HG03097 (cell line): ENCODE data around the gene CAMSAP2.

Source experiments
- ATAC-seq: cut with Tn5 transposase; IDR thresholded peaks from one replicate; pipeline ENCODE4 v1.9.1; 2021; ENCODE audit not compliant: unreplicated experiment, low FRiP score

Gene CAMSAP2

GRCh38 chr1:200895801-200896530, 157.3 kb downstream of the CAMSAP2 start:
- ATAC-seq = peak; percentile 49

DNA sequence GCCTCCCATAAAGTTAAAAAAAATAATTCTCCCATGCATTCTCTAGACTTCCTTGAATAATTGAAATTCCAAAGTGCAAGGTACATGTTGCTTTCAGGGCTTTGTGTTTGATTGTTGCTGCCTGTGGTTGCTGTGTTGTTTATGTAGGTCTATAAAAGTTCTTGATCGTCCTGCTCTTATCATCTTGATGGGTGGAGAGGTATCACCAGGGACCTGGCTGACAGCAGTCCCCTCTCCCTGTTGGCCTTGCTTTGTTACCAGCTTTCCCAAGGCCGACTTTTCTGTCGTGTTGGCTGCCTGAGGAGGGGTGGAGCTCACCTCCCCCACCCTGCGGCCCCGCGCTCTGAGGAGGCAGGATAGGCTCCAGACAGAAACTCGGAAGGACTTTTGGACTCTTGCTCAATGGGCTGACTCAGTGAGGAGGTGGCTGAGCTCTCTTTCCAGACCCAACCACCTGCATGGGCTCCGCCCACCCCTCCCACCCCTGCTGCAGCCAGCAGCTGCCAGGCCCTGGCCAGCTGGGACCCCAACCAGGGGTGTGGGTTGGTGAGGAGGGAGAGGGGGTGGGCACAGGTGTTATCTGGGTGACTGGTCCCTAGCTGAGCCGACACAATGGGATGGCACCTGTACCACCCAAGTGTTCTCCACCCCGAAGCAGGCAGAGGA, 158.0 kb downstream of the CAMSAP2 start:
- no peak for ATAC-seq

DNA sequence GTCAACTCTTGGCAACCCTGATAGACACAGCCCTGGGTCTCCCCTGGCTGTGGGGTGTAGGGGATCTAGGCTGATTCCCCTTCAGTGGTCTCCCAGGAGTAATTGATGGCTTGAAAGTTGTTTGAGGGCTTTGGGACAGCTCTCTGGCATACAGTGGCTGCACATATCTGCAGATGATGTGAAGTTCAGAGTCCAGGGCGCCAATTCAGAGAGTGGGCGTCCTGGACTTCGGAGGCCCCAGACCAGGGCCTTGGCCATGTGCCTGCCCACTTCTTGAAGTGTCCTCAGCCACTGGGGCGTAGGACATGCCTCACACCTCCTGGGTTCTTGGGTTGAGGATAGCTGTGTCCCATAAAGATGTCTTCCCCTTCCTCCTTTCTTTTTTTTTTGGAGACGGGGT, 158.6 kb downstream of the CAMSAP2 start:
- ATAC-seq = no peak

DNA sequence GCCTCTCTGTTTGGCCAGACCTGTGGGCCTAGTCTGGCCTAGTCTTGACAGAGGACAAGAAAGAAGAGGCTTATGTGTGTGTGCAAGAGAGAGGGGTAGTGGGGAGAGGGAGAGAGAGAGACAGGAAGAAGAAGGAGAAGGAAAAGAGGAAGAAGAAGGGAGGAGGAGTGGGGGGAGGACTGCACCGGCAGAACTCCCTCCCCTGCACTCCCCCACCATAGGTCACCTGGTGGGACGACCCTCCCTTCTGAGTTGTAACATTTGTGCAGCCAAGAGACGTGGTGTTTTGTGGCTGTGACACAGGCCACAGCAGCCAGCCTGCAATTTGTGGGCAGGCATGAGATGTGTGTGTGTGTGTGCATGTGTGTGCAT, 160.3 kb downstream of the CAMSAP2 start:
- ATAC-seq = no peak

DNA sequence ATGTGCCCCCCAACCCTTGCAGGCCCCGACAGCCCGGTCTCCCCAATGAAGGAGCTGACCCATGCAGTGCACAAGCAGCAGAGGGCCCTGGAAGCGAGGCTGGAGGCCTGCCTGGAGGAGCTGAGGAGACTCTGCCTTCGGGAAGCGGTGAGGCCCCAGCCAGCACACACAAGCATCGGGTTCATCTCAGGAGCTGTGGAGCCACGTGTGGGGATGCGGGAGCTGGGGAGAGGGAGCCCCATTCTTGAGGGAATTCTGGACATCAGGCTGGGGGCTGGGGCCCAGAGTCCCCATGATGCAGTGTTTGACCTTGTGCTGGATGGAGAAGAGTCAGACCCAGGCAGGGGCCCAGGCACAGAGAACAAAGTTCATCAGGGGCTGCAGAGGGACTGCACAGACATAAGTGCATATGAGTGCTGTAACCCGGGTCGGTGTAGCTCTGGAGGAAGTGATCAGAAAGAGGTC, 160.8 kb downstream of the CAMSAP2 start:
- no peak for ATAC-seq

DNA sequence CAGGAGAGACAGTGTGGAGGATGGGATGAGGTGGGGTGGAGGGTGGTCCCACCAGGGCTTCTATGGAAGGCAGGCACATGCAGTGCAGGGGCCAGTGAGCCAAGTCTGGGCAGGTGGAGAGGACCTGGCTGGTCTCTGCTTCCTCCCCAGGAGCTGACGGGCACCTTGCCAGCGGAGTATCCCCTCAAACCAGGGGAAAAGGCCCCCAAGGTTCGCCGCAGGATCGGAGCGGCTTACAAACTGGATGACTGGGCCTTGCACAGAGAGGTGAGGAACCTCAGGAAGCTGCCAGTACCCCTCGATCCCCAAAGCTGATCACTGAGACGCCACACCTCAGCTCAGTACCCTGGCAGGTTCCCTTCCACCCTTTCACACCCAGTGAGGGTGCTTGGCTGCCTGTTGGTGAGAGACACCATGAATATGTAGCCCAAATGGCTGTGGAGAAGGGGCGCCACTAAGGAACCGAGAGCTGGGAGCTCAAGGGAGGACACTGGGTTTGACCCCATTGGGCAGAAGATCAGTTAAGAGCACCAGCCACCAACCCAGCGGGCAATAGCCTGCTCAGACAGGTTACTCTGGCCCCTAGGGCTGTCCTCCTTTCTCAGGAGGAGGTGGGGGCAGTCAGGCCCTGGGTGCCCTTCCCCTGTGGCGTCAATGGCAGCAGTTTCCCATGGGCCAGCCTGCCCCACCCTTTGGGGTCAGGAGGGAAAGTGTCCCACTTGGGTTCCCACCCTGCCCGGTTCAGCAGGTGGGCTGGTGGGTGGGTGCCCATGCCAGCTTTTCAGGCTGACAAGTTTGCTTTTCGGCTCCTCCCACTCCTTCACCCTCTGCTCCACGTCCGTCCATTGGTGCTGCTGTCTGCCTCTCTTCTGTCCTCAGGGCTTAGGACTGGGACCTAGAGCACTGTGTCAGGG, 161.5 kb downstream of the CAMSAP2 start:
- ATAC-seq = no peak

- no peak for ATAC-seq
Measured at GRCh38 chr1:200900877-200901276, 162.2 kb downstream of the CAMSAP2 start.

- ATAC-seq = no peak
Measured at GRCh38 chr1:200901350-200901749, 162.7 kb downstream of the CAMSAP2 start.

- no peak for ATAC-seq
Measured at GRCh38 chr1:200901796-200902444, 163.2 kb downstream of the CAMSAP2 start.

- no peak for ATAC-seq
Measured at GRCh38 chr1:200903793-200904192, 165.1 kb downstream of the CAMSAP2 start.

- no peak for ATAC-seq
Measured at GRCh38 chr1:200904772-200905171, 166.1 kb downstream of the CAMSAP2 start.

DNA sequence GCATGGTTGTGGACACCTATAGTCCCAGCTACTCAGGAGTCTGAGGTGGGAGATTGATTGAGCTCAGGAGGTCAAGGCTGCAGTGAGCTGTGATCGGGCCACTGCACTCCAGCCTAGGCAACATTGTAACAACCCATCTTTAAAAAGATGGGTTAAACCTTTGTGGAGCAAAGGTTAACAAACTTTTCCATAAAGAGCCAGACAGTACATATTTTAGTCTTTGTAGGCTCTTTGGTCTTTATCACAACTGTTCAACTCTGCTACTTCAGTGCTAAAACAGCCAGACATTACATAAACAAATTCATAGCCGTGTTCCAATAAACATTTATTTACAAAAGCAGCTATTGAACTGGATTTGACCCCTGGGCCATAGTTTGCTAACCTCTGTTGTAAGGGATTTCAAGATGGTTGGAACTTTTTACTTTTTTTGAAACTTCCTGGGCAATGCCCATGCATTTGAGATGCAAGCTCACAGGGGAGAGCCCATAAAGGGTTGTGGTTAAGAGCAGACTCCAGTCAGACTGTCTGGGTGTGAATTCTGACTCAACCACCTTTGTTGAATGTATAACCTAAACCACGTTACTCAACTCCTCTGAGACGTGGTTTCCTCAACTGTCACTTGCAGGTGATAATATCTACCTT, 166.8 kb downstream of the CAMSAP2 start:
- no peak for ATAC-seq

DNA sequence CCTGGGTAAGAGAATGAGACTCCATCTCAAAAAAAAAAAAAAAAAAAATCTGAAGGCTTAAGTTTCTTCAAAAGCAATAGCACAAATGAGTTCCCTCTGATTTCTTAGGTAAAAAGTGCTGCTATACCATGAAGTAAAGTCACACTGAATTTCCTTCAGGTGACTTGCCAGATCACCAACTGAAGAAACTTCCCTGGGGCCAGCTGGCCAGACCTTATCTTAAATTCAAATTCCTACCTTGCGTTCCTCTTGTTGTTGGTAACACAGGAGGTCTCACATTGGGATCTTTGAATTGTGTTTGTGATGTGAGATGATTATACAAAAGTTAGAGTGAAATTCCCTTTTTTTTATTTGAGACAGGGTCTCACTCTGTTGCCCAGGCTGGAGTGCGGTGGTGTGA, 167.8 kb downstream of the CAMSAP2 start:
- no peak for ATAC-seq

DNA sequence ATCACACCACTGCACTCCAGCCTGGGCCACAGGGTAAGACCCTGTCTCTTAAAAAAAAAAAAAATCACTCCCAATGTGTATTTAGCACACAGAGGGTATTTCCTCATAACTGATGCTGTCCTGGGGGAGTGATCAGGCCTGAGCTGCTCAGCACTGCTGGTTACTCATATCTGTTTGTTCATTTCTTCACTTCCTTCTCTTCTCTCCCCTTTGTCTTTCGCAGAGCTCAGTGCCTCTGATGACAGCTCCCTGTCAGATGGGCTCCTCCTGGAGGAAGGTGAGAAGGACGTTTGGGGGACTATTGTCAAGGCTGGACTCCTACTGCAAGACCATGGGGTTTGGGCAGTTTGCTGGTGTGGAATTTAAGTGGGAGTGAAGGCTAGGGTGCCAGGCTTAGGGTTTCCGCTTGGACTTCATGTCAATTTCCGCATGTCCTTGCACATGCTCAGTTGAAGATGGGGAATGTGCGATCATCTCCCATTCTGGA, 169.0 kb downstream of the CAMSAP2 start:
- peak; percentile 45 for ATAC-seq

- no peak for ATAC-seq
Measured at GRCh38 chr1:200908191-200908868, 169.6 kb downstream of the CAMSAP2 start.

DNA sequence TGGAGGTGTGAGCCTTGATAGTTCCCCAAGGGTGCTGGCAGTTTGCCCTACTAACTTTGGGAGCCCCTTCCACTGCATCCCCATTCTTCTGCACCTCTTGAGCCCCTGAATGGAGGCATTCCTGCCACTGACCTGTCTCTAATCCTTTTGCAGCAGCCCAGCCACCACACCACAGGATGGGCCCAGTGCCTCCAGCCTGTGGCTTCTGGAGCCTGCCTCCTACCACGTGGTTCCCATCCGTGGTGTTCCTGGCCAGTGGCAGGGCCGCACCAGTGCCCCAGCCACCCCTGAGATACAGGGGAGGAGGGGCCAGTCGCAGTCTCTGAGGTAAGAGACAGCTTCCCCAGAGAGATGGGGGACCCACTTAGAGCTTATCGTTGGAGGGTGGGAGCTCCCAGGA, 170.4 kb downstream of the CAMSAP2 start:
- ATAC-seq = peak; percentile 4

GRCh38 chr1:200909757-200910239, 171.1 kb downstream of the CAMSAP2 start:
- peak; percentile 50 for ATAC-seq
